ENCODE data around the gene KLF15. TPM values are rescaled to one million over a fixed set of nuclear protein-coding genes. Genes with fewer than 3 reads are reported as not detected.

KLF15 gene
- not detected for polyA plus RNA-seq (2012; ENCODE audit: low read depth, missing spikeins)

- DNase-seq (ENCODE audit: insufficient read length, low spot score): peak; percentile 96
- TF ChIP-seq SPI1 (IDR thresholded peaks at IDR 0.05; ENCODE audit: low read depth, low read length) (no peak), TAF1 (IDR thresholded peaks at IDR 0.05; ENCODE audit: low read depth, low read length) (no peak), POU2F2 (IDR thresholded peaks at IDR 0.05; ENCODE audit: low read depth, low read length) (no peak)
- peak; percentile 79 for FAIRE-seq
These were observed at the start of gene KLF15 for GRCh38 chr3:126357295-126358037. Gene KLF15, minus strand, starts transcription at chr3:126357408. Its CDS starts 4,486 bp downstream, at chr3:126352922.

- FAIRE-seq (no peak), DNase-seq (ENCODE audit: insufficient read length, low spot score) (no peak)
- TF ChIP-seq POLR2A (IDR thresholded peaks at IDR 0.05; ENCODE audit: low read depth, low read length) (no peak), POLR2AphosphoS5 (IDR thresholded peaks at IDR 0.05; ENCODE audit: low read depth, low read length) (no peak), TAF1 (IDR thresholded peaks at IDR 0.05; ENCODE audit: low read depth, low read length) (no peak), PAX5 (IDR thresholded peaks at IDR 0.05; ENCODE audit: insufficient read depth, low read length, severe bottlenecking) (no peak)
These were observed 49.4 kb upstream of the KLF15 start for GRCh38 chr3:126406389-126407296.

GRCh38 chr3:126402666-126403302 is 45.6 kb upstream of the KLF15 start:
- FAIRE-seq: no peak
- no peak for DNase-seq (ENCODE audit: insufficient read length, low spot score)
- TF ChIP-seq POLR2A (IDR thresholded peaks at IDR 0.05; ENCODE audit: low read depth, low read length): no peak
- TF ChIP-seq POU2F2 (IDR thresholded peaks at IDR 0.05; ENCODE audit: low read depth, low read length): no peak
- TF ChIP-seq PAX5 (IDR thresholded peaks at IDR 0.05; ENCODE audit: insufficient read depth, low read length, severe bottlenecking): no peak
- no peak for TF ChIP-seq POLR2AphosphoS5 (IDR thresholded peaks at IDR 0.05; ENCODE audit: low read depth, low read length)
- no peak for TF ChIP-seq SPI1 (IDR thresholded peaks at IDR 0.05; ENCODE audit: low read depth, low read length)
- TF ChIP-seq TAF1 (IDR thresholded peaks at IDR 0.05; ENCODE audit: low read depth, low read length): no peak

GRCh38 chr3:126402178-126402577 is 45.0 kb upstream of the KLF15 start:
- DNase-seq (ENCODE audit: insufficient read length, low spot score) (no peak), FAIRE-seq (no peak)
- TF ChIP-seq SPI1 (IDR thresholded peaks at IDR 0.05; ENCODE audit: low read depth, low read length) (no peak), POLR2AphosphoS5 (IDR thresholded peaks at IDR 0.05; ENCODE audit: low read depth, low read length) (no peak), PAX5 (IDR thresholded peaks at IDR 0.05; ENCODE audit: insufficient read depth, low read length, severe bottlenecking) (no peak), POLR2A (IDR thresholded peaks at IDR 0.05; ENCODE audit: low read depth, low read length) (no peak), TAF1 (IDR thresholded peaks at IDR 0.05; ENCODE audit: low read depth, low read length) (no peak), POU2F2 (IDR thresholded peaks at IDR 0.05; ENCODE audit: low read depth, low read length) (no peak)

- FAIRE-seq: no peak
These were observed 44.5 kb upstream of the KLF15 start for GRCh38 chr3:126401611-126402160.

GRCh38 chr3:126399756-126400155 is 42.5 kb upstream of the KLF15 start:
- TF ChIP-seq POLR2AphosphoS5 (IDR thresholded peaks at IDR 0.05; ENCODE audit: low read depth, low read length) (no peak), POLR2A (IDR thresholded peaks at IDR 0.05; ENCODE audit: low read depth, low read length) (no peak), POU2F2 (IDR thresholded peaks at IDR 0.05; ENCODE audit: low read depth, low read length) (no peak), PAX5 (IDR thresholded peaks at IDR 0.05; ENCODE audit: insufficient read depth, low read length, severe bottlenecking) (no peak), SPI1 (IDR thresholded peaks at IDR 0.05; ENCODE audit: low read depth, low read length) (no peak), TAF1 (IDR thresholded peaks at IDR 0.05; ENCODE audit: low read depth, low read length) (no peak)
- FAIRE-seq (no peak), DNase-seq (ENCODE audit: insufficient read length, low spot score) (no peak)

More at GRCh38 chr3:126401611-126402160, 44.5 kb upstream of the KLF15 start:
- DNase-seq (ENCODE audit: insufficient read length, low spot score): no peak
- TF ChIP-seq POU2F2 (IDR thresholded peaks at IDR 0.05; ENCODE audit: low read depth, low read length): no peak
- no peak for TF ChIP-seq PAX5 (IDR thresholded peaks at IDR 0.05; ENCODE audit: insufficient read depth, low read length, severe bottlenecking)
- TF ChIP-seq SPI1 (IDR thresholded peaks at IDR 0.05; ENCODE audit: low read depth, low read length): no peak
- TF ChIP-seq POLR2AphosphoS5 (IDR thresholded peaks at IDR 0.05; ENCODE audit: low read depth, low read length): no peak
- no peak for TF ChIP-seq POLR2A (IDR thresholded peaks at IDR 0.05; ENCODE audit: low read depth, low read length)
- TF ChIP-seq TAF1 (IDR thresholded peaks at IDR 0.05; ENCODE audit: low read depth, low read length): no peak

GRCh38 chr3:126399351-126399735 is 42.1 kb upstream of the KLF15 start:
- FAIRE-seq (no peak), DNase-seq (ENCODE audit: insufficient read length, low spot score) (no peak)
- TF ChIP-seq TAF1 (IDR thresholded peaks at IDR 0.05; ENCODE audit: low read depth, low read length) (no peak), POLR2AphosphoS5 (IDR thresholded peaks at IDR 0.05; ENCODE audit: low read depth, low read length) (no peak)

GRCh38 chr3:126398423-126399350 is 41.5 kb upstream of the KLF15 start:
- DNase-seq (ENCODE audit: insufficient read length, low spot score): no peak
- TF ChIP-seq POLR2A (IDR thresholded peaks at IDR 0.05; ENCODE audit: low read depth, low read length): no peak
- no peak for TF ChIP-seq SPI1 (IDR thresholded peaks at IDR 0.05; ENCODE audit: low read depth, low read length)
- TF ChIP-seq POLR2AphosphoS5 (IDR thresholded peaks at IDR 0.05; ENCODE audit: low read depth, low read length): no peak
- TF ChIP-seq TAF1 (IDR thresholded peaks at IDR 0.05; ENCODE audit: low read depth, low read length): no peak
- TF ChIP-seq PAX5 (IDR thresholded peaks at IDR 0.05; ENCODE audit: insufficient read depth, low read length, severe bottlenecking): no peak
- no peak for TF ChIP-seq POU2F2 (IDR thresholded peaks at IDR 0.05; ENCODE audit: low read depth, low read length)
- no peak for FAIRE-seq
